GM12892 (cell line): ENCODE data around the gene PGAM2.

ENCODE experiments used
- DNase-seq: peaks from one replicate; pipeline ENCODE4 v3.0.0; 2011; ENCODE audit not compliant: insufficient read length
- FAIRE-seq: peaks from 2 replicates; lab custom pipeline; 2011; peaks lifted over from hg19 to GRCh38; lab: Jason Lieb, UNC
- POLR2A ChIP-seq: IDR thresholded peaks from 2 replicates; pipeline ENCODE4 v1.6.1; 2011; ENCODE audit warnings: low read depth, low read length, control low read depth
- POLR2AphosphoS5 ChIP-seq: IDR thresholded peaks from 2 replicates; pipeline ENCODE4 v1.6.1; 2011; ENCODE audit warnings: low read depth, low read length, control low read depth
- TAF1 ChIP-seq: IDR thresholded peaks from 2 replicates; pipeline ENCODE4 v1.6.1; 2011; ENCODE audit warnings: low read depth, mild to moderate bottlenecking, control low read depth, low read length, borderline replicate concordance

Gene PGAM2

GRCh38 chr7:44107961-44108767 lies 42.8 kb upstream of the PGAM2 start:
- no peak for FAIRE-seq

DNA sequence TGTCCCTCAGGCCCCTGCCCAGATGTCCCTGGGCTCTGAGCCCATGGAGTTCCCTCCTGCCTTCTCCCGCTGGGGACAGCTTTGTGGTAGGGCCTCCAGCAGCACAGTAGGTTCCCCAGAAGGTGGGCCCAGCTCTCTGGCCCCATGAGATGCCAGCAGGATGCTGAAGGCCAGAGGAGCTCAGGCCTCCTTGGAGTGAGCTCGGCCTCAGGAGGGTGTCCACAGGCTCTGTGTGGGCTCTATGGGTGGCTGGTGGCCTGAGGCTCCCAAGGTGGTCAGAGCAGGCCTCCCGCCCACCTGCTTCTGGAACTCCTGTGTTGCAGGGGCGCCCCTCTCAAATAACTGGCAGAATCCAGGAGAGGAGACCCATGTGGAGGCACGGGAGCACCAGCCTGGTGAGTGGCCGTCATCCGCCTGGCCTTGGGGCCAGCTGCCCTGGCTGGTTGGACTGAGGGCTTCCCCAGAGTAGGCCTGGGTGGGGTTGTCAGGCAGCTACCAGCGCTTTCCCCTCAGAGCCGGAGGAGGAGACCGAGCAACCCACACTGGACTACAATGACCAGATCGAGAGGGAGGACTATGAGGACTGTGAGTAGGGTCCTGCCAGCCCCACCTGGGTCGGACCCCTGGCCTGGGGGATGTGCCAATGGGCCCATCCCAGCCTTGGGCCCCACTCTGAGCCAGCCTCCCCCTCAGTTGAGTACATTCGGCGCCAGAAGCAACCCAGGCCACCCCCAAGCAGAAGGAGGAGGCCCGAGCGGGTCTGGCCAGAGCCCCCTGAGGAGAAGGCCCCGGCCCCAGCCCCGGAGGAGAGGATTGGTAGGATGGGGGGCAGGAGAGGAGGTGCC lies 42.0 kb upstream of the PGAM2 start:
- TF ChIP-seq TAF1 = no peak
- TF ChIP-seq POLR2AphosphoS5 = no peak
- TF ChIP-seq POLR2A = no peak
- FAIRE-seq = no peak
- DNase-seq = no peak

More at GRCh38 chr7:44107961-44108767, 42.8 kb upstream of the PGAM2 start:
- no peak for TF ChIP-seq TAF1
- DNase-seq = no peak

- TF ChIP-seq POLR2A (no peak), POLR2AphosphoS5 (no peak), TAF1 (no peak)
- FAIRE-seq (no peak), DNase-seq (no peak)
These were observed 41.1 kb upstream of the PGAM2 start for GRCh38 chr7:44106311-44107065.

- TF ChIP-seq TAF1 (no peak), POLR2A (no peak), POLR2AphosphoS5 (no peak)
- FAIRE-seq = no peak
- DNase-seq = no peak
These were observed 40.5 kb upstream of the PGAM2 start for GRCh38 chr7:44105832-44106231.

GRCh38 chr7:44104860-44105771 lies 39.7 kb upstream of the PGAM2 start:
- DNase-seq (no peak), FAIRE-seq (no peak)
- no peak for TF ChIP-seq TAF1
- TF ChIP-seq POLR2A = no peak
- TF ChIP-seq POLR2AphosphoS5 = no peak

GRCh38 chr7:44103923-44104859 lies 38.8 kb upstream of the PGAM2 start, which contains the start of gene AEBP1:
AEBP1 (plus strand) TSS chr7:44104345; CDS start chr7:44104666, 321 bp downstream.
- DNase-seq (no peak), FAIRE-seq (no peak)
- TF ChIP-seq TAF1 (no peak), POLR2AphosphoS5 (no peak), POLR2A (no peak)

GRCh38 chr7:44103566-44103922 lies 38.2 kb upstream of the PGAM2 start:
- FAIRE-seq (no peak), DNase-seq (no peak)
- no peak for TF ChIP-seq POLR2AphosphoS5
- TF ChIP-seq TAF1 = no peak
- no peak for TF ChIP-seq POLR2A

GRCh38 chr7:44102846-44103565 lies 37.6 kb upstream of the PGAM2 start:
- DNase-seq (no peak), FAIRE-seq (no peak)
- no peak for TF ChIP-seq TAF1
- TF ChIP-seq POLR2A = no peak
- no peak for TF ChIP-seq POLR2AphosphoS5
